ENCODE data around the gene NIF3L1. TPM values are rescaled to one million over a fixed set of nuclear protein-coding genes. Genes with fewer than 3 reads are reported as not detected.

Gene NIF3L1
- total and polyA plus RNA-seq, 2 experiments from 2014 or later: 14.0 to 23.7 TPM

DNA sequence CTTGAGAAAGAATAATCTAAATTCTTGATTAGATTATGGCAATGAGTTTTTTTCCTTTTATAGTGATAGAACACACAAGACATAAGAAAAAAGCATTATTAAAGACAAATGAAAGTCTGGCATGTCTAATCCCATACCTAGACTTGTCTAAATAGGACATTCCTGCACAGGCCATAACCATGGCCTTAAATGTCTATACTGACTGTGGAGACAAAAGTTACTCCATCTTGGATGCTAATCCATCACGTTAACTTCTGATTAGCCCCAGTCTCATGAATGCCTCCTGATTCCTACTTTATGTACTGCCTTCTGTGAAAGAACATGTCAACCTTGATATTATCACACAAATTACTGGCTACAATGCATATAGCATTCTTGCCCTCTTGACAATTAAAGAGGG is 50.7 kb downstream of the NIF3L1 start:
- Histone ChIP-seq H3K4me2 (no peak overlapping the region), H4K20me1 (ENCODE audit: insufficient read depth, poor library complexity, severe bottlenecking) (no peaks in the 10 kb centered on the region), H3K9me2 (replicated peaks; ENCODE audit: insufficient read depth) (no peaks in the 10 kb centered on the region), H3K36me3 (replicated peaks; ENCODE audit: insufficient read depth, low read depth) (no peaks in the 10 kb centered on the region), H3K9me3 (ENCODE audit: low read depth) (no peaks in the 10 kb centered on the region), H3K4me1 (ENCODE audit: insufficient read depth) (no peaks in the 10 kb centered on the region), H3K27ac (no peak overlapping the region), H3K4me3 (no peak overlapping the region), H3K79me2 (no peaks in the 10 kb centered on the region), H2AFZ (no peak overlapping the region), H3K27me3 (no peaks in the 10 kb centered on the region)
- DNase-seq (ENCODE audit: low spot score): no peak
- 94% methylated on average over 1 of the region's 1 CpG for WGBS (ENCODE audit: low lambda C conversion rate, missing lambda C conversion rate)
- TF ChIP-seq CTCF (IDR thresholded peaks at IDR 0.05; ENCODE audit: poor library complexity): no peak

DNA sequence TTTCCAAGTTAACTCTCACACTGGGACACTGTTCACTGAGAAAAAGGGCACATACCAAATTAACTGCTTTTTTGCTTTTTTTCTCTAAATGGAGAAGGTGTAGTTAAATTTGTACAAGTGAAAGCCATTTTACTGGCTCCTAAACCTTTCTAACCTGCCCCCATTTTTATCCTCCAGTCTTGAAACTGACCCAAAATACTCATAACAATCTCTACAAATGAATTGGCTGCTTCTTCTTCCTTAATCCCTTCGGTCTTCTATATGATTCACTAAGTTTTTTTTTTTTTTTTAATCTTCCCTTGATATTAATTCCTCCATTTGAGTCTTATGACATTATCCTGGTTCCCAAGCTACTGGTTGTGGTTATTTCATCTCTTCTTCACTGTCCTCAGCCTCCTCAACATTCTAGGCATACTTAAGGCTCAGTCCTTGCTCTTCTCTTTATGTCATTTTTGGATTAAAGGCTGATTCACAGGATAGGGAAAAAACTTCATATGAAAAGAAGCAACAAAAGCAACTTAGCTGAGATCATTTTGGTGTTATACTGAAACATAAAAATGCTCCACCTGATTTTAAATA is 54.4 kb downstream of the NIF3L1 start:
- 100% methylated on average over 1 of the region's 1 CpG for whole genome bisulfite sequencing (ENCODE audit: low lambda C conversion rate, missing lambda C conversion rate)
- Histone ChIP-seq H3K9me3 (ENCODE audit: low read depth) (no peaks in the 10 kb centered on the region), H3K4me3 (no peak overlapping the region), H3K9me2 (replicated peaks; ENCODE audit: insufficient read depth) (no peaks in the 10 kb centered on the region), H3K4me2 (no peak overlapping the region), H3K27ac (peak overlapping the region; percentile 87), H3K36me3 (replicated peaks; ENCODE audit: insufficient read depth, low read depth) (no peaks in the 10 kb centered on the region), H3K27me3 (no peaks in the 10 kb centered on the region), H4K20me1 (ENCODE audit: insufficient read depth, poor library complexity, severe bottlenecking) (no peaks in the 10 kb centered on the region), H3K79me2 (no peaks in the 10 kb centered on the region), H2AFZ (no peak overlapping the region), H3K4me1 (ENCODE audit: insufficient read depth) (peaks cover 4% of the 10 kb centered on the region)
- DNase-seq (ENCODE audit: low spot score): no peak
- no peak for TF ChIP-seq EZH2 (IDR thresholded peaks at IDR 0.05; ENCODE audit: borderline replicate concordance)
- no peak for TF ChIP-seq EZH2phosphoT487 (IDR thresholded peaks at IDR 0.05; ENCODE audit: low read depth, severe bottlenecking, unreplicated experiment)
- no peak for TF ChIP-seq CTCF (IDR thresholded peaks at IDR 0.05; ENCODE audit: poor library complexity)

DNA sequence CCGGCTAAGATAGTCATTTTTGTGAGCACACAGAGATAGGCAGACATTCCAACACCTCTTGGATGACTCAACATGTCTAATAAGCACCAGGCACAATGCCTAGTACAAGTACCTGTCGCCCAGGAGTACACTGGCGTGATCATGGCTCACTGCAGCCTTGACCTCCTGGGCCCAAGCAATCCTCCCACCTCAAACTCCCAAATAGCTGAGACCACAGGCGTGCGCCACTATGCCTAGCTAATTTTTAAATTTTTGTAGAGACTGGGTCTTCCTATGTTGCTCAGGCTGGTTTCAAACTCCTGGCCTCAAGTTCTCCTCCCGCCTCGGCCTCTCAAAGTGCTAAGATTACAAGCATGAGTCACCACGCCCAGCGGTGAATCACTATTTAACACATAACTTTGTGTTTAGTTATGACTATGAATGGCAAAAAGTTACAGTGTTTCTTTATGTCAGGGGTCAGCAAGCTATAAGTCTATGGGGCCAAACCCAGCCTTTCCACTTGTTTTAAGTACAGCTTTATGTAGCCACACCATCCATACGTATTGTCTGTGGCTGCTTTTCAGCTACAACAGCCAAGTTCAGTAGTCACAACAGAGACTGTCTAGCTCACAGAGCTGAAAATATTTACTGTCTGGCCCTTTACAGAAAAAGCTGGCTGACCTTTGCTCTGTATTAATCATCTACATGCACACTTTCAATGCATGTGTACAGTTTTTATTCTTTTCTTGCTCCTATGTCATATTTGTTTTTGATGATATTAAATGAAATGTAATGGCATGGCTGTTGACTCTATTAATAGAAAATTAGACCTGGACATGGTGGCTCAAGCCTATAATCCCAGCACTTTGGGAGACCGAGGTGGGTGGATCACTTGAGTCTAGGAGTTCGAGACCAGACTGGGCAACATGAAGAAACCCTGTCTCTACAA is 55.6 kb downstream of the NIF3L1 start:
- TF ChIP-seq EZH2 (IDR thresholded peaks at IDR 0.05; ENCODE audit: borderline replicate concordance): no peak
- no peak for TF ChIP-seq CTCF (IDR thresholded peaks at IDR 0.05; ENCODE audit: poor library complexity)
- TF ChIP-seq EZH2phosphoT487 (IDR thresholded peaks at IDR 0.05; ENCODE audit: low read depth, severe bottlenecking, unreplicated experiment): no peak
- WGBS (ENCODE audit: low lambda C conversion rate, missing lambda C conversion rate): 86% methylated on average over 12 of the region's 12 CpGs
- H3K4me1 ChIP-seq (ENCODE audit: insufficient read depth): peaks cover 4% of the 10 kb centered on the region
- no peak overlapping the region for H3K4me3 ChIP-seq
- peak overlapping the region; percentile 87 for H3K27ac ChIP-seq
- H3K9me3 ChIP-seq (ENCODE audit: low read depth): no peaks in the 10 kb centered on the region
- H3K9me2 ChIP-seq (replicated peaks; ENCODE audit: insufficient read depth): no peaks in the 10 kb centered on the region
- H3K36me3 ChIP-seq (replicated peaks; ENCODE audit: insufficient read depth, low read depth): no peaks in the 10 kb centered on the region
- no peak overlapping the region for H2AFZ ChIP-seq
- peak; percentile 66 for DNase-seq (ENCODE audit: low spot score)
- no peaks in the 10 kb centered on the region for H4K20me1 ChIP-seq (ENCODE audit: insufficient read depth, poor library complexity, severe bottlenecking)
- H3K79me2 ChIP-seq: no peaks in the 10 kb centered on the region
- peak overlapping the region; percentile 0 for H3K4me2 ChIP-seq
- H3K27me3 ChIP-seq: no peaks in the 10 kb centered on the region
